Dedifferentiated amniotic fluid mesenchymal stem cell (primary cell): ENCODE measurements around the gene WIPF2.

ENCODE experiments used
- DNase-seq: peaks from one replicate; pipeline ENCODE4 v3.0.0-alpha.2; 2016; ENCODE audit errors: extremely low spot score

The WIPF2 gene

GRCh38 chr17:40326014-40326831 is 107.1 kb downstream of the WIPF2 start:
- no peak for DNase-seq

DNA sequence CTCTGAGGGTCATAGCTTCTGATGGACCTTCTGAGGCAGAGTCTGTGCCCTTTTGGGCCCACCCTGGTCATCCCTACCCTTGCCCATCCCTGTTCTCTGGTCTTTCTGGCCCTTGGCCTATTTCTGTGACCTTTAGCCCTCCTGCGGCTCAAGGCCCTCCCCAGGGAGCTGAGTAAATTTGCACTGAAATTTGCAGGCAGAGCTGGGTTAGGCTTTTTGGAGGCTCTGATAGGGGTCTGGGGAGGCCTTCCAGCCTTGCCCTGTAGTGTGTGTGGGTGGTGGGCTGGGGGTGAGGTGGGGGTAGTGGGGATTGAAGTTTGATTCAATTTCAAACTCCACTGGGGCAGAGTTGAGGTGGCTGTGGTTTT is 107.7 kb downstream of the WIPF2 start:
- no peak for DNase-seq

GRCh38 chr17:40327244-40327729 is 108.2 kb downstream of the WIPF2 start:
- no peak for DNase-seq

- DNase-seq, result no peak
Observed at GRCh38 chr17:40327735-40328385, 108.8 kb downstream of the WIPF2 start.

GRCh38 chr17:40328386-40328766 is 109.3 kb downstream of the WIPF2 start:
- no peak for DNase-seq

- DNase-seq, result no peak
Observed at GRCh38 chr17:40329839-40330794, 111.0 kb downstream of the WIPF2 start.

DNA sequence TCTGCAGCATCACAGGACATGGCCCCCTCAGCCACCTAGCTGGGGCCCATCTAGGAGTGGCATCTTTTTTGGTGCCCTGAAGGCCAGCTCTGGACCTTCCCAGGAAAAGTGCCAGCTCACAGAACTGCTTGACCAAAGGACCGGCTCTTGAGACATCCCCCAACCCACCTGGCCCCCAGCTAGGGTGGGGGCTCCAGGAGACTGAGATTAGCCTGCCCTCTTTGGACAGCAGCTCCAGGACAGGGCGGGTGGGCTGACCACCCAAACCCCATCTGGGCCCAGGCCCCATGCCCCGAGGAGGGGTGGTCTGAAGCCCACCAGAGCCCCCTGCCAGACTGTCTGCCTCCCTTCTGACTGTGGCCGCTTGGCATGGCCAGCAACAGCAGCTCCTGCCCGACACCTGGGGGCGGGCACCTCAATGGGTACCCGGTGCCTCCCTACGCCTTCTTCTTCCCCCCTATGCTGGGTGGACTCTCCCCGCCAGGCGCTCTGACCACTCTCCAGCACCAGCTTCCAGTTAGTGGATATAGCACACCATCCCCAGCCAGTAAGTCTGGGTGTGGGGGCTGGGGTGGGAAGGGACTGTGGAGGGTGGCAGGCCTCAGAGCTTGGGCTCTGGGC is 111.9 kb downstream of the WIPF2 start:
- no peak for DNase-seq

- DNase-seq, result no peak
Observed at GRCh38 chr17:40331743-40332641, 112.9 kb downstream of the WIPF2 start.
